HG03354 (cell line): ENCODE results near the gene VPS33B.
"Not testable (repeated sequence)": the region's sequence is repeated elsewhere in the genome, so short reads cannot be mapped to it uniquely, and the experiment has no call there.

Experiments used
- ATAC-seq: cut with Tn5 transposase; IDR thresholded peaks from one replicate; pipeline ENCODE4 v1.9.1; 2021; ENCODE audit warnings: mild to moderate bottlenecking; ENCODE audit not compliant: unreplicated experiment, poor library complexity, severe bottlenecking

VPS33B gene

GRCh38 chr15:91039996-91040395, 17.6 kb upstream of the VPS33B start:
- ATAC-seq, result no peak

GRCh38 chr15:91032919-91033803, 10.8 kb upstream of the VPS33B start:
- no peak for ATAC-seq

GRCh38 chr15:91031796-91032195, 9.4 kb upstream of the VPS33B start:
- no peak for ATAC-seq

- ATAC-seq, result no peak
These were observed 5.3 kb upstream of the VPS33B start for GRCh38 chr15:91027677-91028076.

GRCh38 chr15:91023720-91024119, 1.3 kb upstream of the VPS33B start:
- no peak for ATAC-seq

- ATAC-seq, result no peak
These were observed 387 bp upstream of the VPS33B start for GRCh38 chr15:91022832-91023129.

- peak; percentile 6 for ATAC-seq
These were observed 799 bp downstream of the VPS33B start for GRCh38 chr15:91021516-91022074.

GRCh38 chr15:91018158-91018557, 4.2 kb downstream of the VPS33B start:
- no peak for ATAC-seq

GRCh38 chr15:91017716-91018115, 4.7 kb downstream of the VPS33B start:
- no peak for ATAC-seq

GRCh38 chr15:91013701-91014100, 8.7 kb downstream of the VPS33B start:
- not testable (repeated sequence) for ATAC-seq

- no peak for ATAC-seq
These were observed 15.1 kb downstream of the VPS33B start for GRCh38 chr15:91007266-91007665.

- ATAC-seq, result no peak
These were observed 21.2 kb downstream of the VPS33B start for GRCh38 chr15:91001209-91001608.

GRCh38 chr15:90998737-90999136, 23.7 kb downstream of the VPS33B start:
- no peak for ATAC-seq

GRCh38 chr15:90994417-90995311, 27.7 kb downstream of the VPS33B start, which contains the start of gene PRC1:
PRC1 (minus strand) TSS chr15:90994535; CDS start chr15:90994417, 118 bp downstream.
- peak; percentile 96 for ATAC-seq

- peak; percentile 25 for ATAC-seq
These were observed 28.4 kb downstream of the VPS33B start for GRCh38 chr15:90994059-90994416.

- ATAC-seq, result no peak
These were observed 30.7 kb downstream of the VPS33B start for GRCh38 chr15:90991587-90992285.

GRCh38 chr15:90990446-90990845, 31.9 kb downstream of the VPS33B start:
- ATAC-seq, result no peak

GRCh38 chr15:90989040-90989768, 33.2 kb downstream of the VPS33B start:
- ATAC-seq, result no peak

- ATAC-seq, result no peak
These were observed 34.1 kb downstream of the VPS33B start for GRCh38 chr15:90988296-90988695.
